PC-9 (cell line): ENCODE data around the gene SECTM1. TPM values are rescaled to one million over a fixed set of nuclear protein-coding genes. Genes with fewer than 3 reads are reported as not detected.

Experiments
- BruUV-seq: library from RNA; stranded (reverse); fragments of 400-500 nt; replicated peaks from 2 replicates; lab custom pipeline; 2021; lab: Mats Ljungman, UMichigan
- CTCF ChIA-PET: fragments of 300-600 bp; sonication (Branson Sonifier 250); formaldehyde crosslinking; loops from one replicate; lab custom pipeline; 2022; ENCODE audit warnings: antibody characterized with exemption; lab: Charles Lee
- POLR2A ChIA-PET: fragments of 300-600 bp; sonication (Branson Sonifier 250); formaldehyde crosslinking; loops from one replicate; lab custom pipeline; 2022; ENCODE audit warnings: antibody characterized with exemption; ENCODE audit not compliant: unreplicated experiment; lab: Charles Lee
- DNase-seq, 2 experiments: peaks; one replicate each; pipeline versions ENCODE4 v3.0.0 to v3.0.0-alpha.2; 2015 to 2022; ENCODE audit warnings: mixed read lengths in 1 of 2
- H2AFZ ChIP-seq: fragments of 200-600 bp; sonication (generic); 2 replicates; pipeline ENCODE4 v1.8.1; 2017; ENCODE audit warnings: antibody characterized with exemption
- H3F3A ChIP-seq: fragments of 200-600 bp; sonication (generic); 2 replicates; pipeline ENCODE4 v1.8.1; 2017; ENCODE audit warnings: antibody characterized with exemption, mild to moderate bottlenecking, low read depth; ENCODE audit not compliant: insufficient read depth
- H3K27ac ChIP-seq: fragments of 200-600 bp; sonication (generic); 2 replicates; pipeline ENCODE4 v1.6.1; 2016; ENCODE audit warnings: mixed run types
- H3K27me3 ChIP-seq: fragments of 200-600 bp; sonication (generic); 2 replicates; pipeline ENCODE4 v1.6.1; 2016; ENCODE audit warnings: low read depth, mixed run types; ENCODE audit not compliant: insufficient read depth
- H3K36me3 ChIP-seq: fragments of 200-600 bp; sonication (generic); 2 replicates; pipeline ENCODE4 v1.6.1; 2016; ENCODE audit warnings: low read depth, mixed run types
- H3K4me1 ChIP-seq: fragments of 200-600 bp; sonication (generic); replicated peaks from 2 replicates; pipeline ENCODE4 v1.6.1; 2016; ENCODE audit warnings: mixed run types; ENCODE audit not compliant: insufficient read depth
- H3K4me2 ChIP-seq: fragments of 200-600 bp; sonication (generic); 2 replicates; pipeline ENCODE4 v1.6.1; 2017; ENCODE audit warnings: mixed run types
- H3K4me3 ChIP-seq: fragments of 200-600 bp; sonication (generic); 2 replicates; pipeline ENCODE4 v1.6.1; 2016; ENCODE audit warnings: mixed run types
- H3K79me2 ChIP-seq: fragments of 200-600 bp; sonication (generic); 2 replicates; pipeline ENCODE4 v1.6.1; 2017; ENCODE audit warnings: low read depth, mixed run types
- H3K9me2 ChIP-seq: fragments of 200-600 bp; sonication (generic); 2 replicates; pipeline ENCODE4 v1.8.1; 2017; ENCODE audit warnings: mild to moderate bottlenecking; ENCODE audit not compliant: insufficient read depth
- H3K9me3 ChIP-seq: fragments of 200-600 bp; sonication (generic); 2 replicates; pipeline ENCODE4 v1.8.1; 2016; ENCODE audit warnings: low read depth; ENCODE audit not compliant: insufficient read depth
- H4K20me1 ChIP-seq: fragments of 200-600 bp; sonication (generic); 2 replicates; pipeline ENCODE4 v1.8.1; 2017; ENCODE audit not compliant: insufficient read depth
- EZH2 ChIP-seq: fragments of 200-600 bp; sonication (generic); IDR thresholded peaks from 2 replicates; pipeline ENCODE4 v1.8.0; 2017; ENCODE audit warnings: antibody characterized with exemption, low read depth
- intact Hi-C: fragments of 100-400 bp; cut with micrococcal nuclease; formaldehyde crosslinking; loops from one replicate; pipeline ENCODE4 v1.10.0; 2022; ENCODE audit not compliant: unreplicated experiment
- total RNA-seq: library from RNA; stranded (reverse); gene quantifications from 2 replicates; pipeline ENCODE4 v1.2.3, GENCODE V29; 2021
- TF ChIP-seq, protein P1 (sequence below): fragments of 200-600 bp; sonication (generic); conservative IDR thresholded peaks from 2 replicates; pipeline ENCODE4 v1.6.1; 2017; ENCODE audit warnings: mixed run types, antibody characterized with exemption, mild to moderate bottlenecking, moderate library complexity

Gene SECTM1
- total RNA-seq, 1 experiment from 2014 or later, result 3.6 TPM

DNA sequence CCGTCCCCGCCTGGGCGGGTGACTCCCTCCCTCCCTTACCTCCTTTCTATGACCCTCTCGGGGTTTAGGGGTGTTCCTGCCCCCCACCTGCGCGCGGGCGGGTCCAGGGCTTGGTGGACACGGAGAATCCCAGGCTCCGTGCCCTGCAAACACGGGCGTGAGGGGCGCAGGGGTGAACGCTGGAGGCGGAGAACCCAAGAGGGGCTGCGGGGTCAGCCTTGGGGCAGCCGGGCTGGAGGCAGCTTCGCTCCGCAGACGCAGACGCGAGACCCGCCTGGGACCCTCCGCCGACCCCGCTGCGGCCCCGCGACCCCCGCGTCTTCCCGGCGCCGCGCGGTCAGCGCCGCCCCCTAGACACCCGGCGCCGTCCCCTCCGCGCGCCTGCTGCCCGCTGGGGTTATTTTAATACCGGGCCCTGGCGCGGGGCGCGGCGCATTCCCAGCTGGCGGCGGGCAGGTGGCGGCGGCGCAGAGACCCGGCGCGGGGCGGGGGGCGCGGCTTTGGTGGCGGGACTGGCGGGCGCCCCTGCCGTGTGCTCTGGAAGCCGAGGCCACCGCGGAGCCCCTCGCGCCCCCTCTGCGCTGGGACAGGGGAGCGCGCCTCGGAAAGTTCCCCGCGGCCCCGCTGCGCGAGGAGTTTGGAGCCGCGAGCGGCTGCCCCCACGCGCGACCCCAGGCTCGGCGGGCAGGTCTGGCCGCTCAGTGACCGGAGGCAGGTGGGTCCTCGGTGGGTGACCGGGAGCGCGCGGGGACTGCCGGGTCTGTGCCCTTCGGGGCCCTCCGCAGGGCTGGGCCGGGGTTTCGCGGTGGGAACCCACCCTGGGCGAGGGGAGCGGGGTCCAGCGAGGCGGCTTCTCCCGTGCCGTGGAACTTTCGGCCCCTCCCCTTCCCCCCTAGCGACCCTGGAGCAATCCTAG, 38.0 kb upstream of the SECTM1 start, which contains the start of gene UTS2R:
UTS2R (plus strand) TSS at position 433 of the 916 bp plus-strand sequence. CDS start 2,560 bp downstream, outside the sequence.
- CTCF ChIA-PET, result no interaction called here
- H3K4me2 ChIP-seq, result no peak within 1 kb of the TSS
- no peaks in the 10 kb centered on the region for H4K20me1 ChIP-seq
- no peaks in the 10 kb centered on the region for H3K36me3 ChIP-seq
- no peaks in the 10 kb centered on the region for H3K27me3 ChIP-seq
- TF ChIP-seq, protein P1, sequence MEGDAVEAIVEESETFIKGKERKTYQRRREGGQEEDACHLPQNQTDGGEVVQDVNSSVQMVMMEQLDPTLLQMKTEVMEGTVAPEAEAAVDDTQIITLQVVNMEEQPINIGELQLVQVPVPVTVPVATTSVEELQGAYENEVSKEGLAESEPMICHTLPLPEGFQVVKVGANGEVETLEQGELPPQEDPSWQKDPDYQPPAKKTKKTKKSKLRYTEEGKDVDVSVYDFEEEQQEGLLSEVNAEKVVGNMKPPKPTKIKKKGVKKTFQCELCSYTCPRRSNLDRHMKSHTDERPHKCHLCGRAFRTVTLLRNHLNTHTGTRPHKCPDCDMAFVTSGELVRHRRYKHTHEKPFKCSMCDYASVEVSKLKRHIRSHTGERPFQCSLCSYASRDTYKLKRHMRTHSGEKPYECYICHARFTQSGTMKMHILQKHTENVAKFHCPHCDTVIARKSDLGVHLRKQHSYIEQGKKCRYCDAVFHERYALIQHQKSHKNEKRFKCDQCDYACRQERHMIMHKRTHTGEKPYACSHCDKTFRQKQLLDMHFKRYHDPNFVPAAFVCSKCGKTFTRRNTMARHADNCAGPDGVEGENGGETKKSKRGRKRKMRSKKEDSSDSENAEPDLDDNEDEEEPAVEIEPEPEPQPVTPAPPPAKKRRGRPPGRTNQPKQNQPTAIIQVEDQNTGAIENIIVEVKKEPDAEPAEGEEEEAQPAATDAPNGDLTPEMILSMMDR, result no peak
- no peak for TF ChIP-seq EZH2
- no peaks in the 10 kb centered on the region for H3K9me3 ChIP-seq
- H2AFZ ChIP-seq, result no peak within 1 kb of the TSS
- no peak within 1 kb of the TSS for H3K27ac ChIP-seq
- POLR2A ChIA-PET, result no interaction called here
- H3K4me1 ChIP-seq, result no peaks in the 10 kb centered on the region
- BruUV-seq, result no TSS peak
- no peak within 1 kb of the TSS for H3K4me3 ChIP-seq
- no peaks in the 10 kb centered on the region for H3K9me2 ChIP-seq
- H3F3A ChIP-seq, result no peaks in the 10 kb centered on the region
- no peak for DNase-seq
- H3K79me2 ChIP-seq, result no peaks in the 10 kb centered on the region
- intact Hi-C loops, result no loop called here

DNA sequence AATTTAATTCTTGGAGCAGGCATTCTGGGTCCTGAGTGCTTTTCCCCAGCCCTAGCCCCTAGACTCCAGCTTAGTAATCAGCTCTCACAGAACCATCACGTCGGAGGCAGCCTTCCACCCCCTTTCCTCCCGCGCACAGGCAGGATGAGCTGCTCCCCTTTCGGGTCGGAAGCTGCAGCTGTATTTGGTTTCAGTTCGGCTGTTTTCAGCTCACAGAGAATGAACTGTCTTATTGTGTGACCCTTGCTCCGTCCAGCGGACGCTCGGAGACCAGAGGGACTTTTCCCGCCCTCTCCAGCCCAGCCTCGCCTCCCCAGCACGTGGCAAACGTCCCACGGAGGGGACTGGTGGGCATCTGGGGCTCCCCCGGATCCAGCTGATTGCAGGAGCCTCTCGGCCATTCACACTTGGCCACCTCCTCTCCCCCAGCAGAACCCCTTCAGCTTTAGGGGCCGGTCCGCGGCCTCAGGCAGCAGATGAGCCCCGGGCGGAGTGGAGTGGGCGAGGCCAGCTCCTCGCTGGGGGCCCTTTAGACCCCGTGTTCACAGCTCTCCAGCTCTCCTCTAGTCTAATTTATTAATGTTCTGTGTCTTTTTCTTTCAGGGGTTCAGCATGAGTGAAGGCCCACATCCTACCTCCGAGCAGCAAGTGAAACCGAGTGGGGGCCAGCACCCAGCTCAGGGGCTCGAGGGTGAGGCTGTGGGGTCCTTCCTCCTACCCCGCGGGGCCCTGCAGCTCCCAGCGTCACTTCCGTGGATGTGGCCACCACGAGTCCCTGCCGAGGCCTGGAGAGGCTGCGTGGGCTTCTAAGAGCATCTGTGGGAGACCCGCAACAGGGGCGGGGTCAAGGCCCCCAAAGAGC, 37.1 kb upstream of the SECTM1 start:
- BruUV-seq, result no TSS peak
- no peak overlapping the region for H3K4me3 ChIP-seq
- no peak overlapping the region for H2AFZ ChIP-seq

DNA sequence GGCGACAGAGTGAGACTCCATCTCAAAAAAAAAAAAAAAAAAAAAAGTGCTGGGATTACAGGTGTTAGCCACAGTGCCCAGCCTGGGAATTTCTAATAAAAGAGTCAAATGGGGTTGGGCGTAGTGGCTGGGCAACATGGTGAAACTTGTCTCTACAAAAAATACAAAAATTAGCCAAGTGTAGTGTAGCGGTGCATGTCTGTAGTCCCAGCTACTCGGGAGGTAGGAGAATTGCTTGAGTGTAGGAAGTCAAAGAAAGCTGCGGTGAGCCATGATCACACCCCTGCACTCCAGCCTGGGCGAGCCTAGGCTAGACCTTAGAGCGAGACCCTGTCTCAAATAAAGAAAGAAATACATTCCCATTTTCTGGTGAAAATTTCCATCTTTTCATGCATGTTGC, 35.6 kb upstream of the SECTM1 start:
- H3K9me2 ChIP-seq, result no peaks in the 10 kb centered on the region
- ChIA-PET CTCF (no interaction called here), POLR2A (no interaction called here)
- no peak for DNase-seq
- no peaks in the 10 kb centered on the region for H3K27me3 ChIP-seq
- H3K4me3 ChIP-seq, result no peak overlapping the region
- BruUV-seq, result no TSS peak
- H3K9me3 ChIP-seq, result no peaks in the 10 kb centered on the region
- no peak overlapping the region for H2AFZ ChIP-seq
- H3K36me3 ChIP-seq, result no peaks in the 10 kb centered on the region
- H3K79me2 ChIP-seq, result no peaks in the 10 kb centered on the region
- H3K4me1 ChIP-seq, result no peaks in the 10 kb centered on the region
- no peak for TF ChIP-seq EZH2
- TF ChIP-seq, protein P1, result no peak
- no peaks in the 10 kb centered on the region for H3F3A ChIP-seq
- intact Hi-C loops, result no loop called here
- no peaks in the 10 kb centered on the region for H4K20me1 ChIP-seq
- H3K4me2 ChIP-seq, result no peak overlapping the region
- no peak overlapping the region for H3K27ac ChIP-seq

More for the DNA sequence above, 37.1 kb upstream of the SECTM1 start:
- no peaks in the 10 kb centered on the region for H3F3A ChIP-seq
- no peaks in the 10 kb centered on the region for H3K79me2 ChIP-seq
- no peak for DNase-seq
- H4K20me1 ChIP-seq, result no peaks in the 10 kb centered on the region
- no peaks in the 10 kb centered on the region for H3K27me3 ChIP-seq
- TF ChIP-seq, protein P1, result no peak
- no peak for TF ChIP-seq EZH2
- intact Hi-C loops, result no loop called here
- POLR2A ChIA-PET, result no interaction called here
- no peak overlapping the region for H3K27ac ChIP-seq
- no peak overlapping the region for H3K4me2 ChIP-seq
- no peaks in the 10 kb centered on the region for H3K9me3 ChIP-seq
- H3K36me3 ChIP-seq, result no peaks in the 10 kb centered on the region
- H3K4me1 ChIP-seq, result no peaks in the 10 kb centered on the region
- CTCF ChIA-PET, result interaction anchor here (0.9 kb wide), 1 partner anchor 43 kb away, joined by 3 read pairs; no protein-coding TSS in a partner anchor
- H3K9me2 ChIP-seq, result no peaks in the 10 kb centered on the region
